ENCODE measurements around the gene RSPH6A. TPM values are rescaled to one million over a fixed set of nuclear protein-coding genes. Genes with fewer than 3 reads are reported as not detected.

Gene RSPH6A
- total RNA-seq, 2 experiments from 2014 or later = 0.17 to 0.25 TPM

GRCh38 chr19:45777395-45777961 lies 37.6 kb downstream of the RSPH6A start:
- no peak for ATAC-seq (ENCODE audit: poor library complexity)
- Histone ChIP-seq H3K27me3 (ENCODE audit: control insufficient read depth in 1 of 2, insufficient read depth in 2 of 2, low read length in 2 of 2) (peaks cover 22 to 32% of the 10 kb centered on the region in 2 experiments), H3K27ac (ENCODE audit: low read depth in 1 of 2, low read length in 2 of 2) (no peak overlapping the region), H3K36me3 (ENCODE audit: insufficient read depth, low read length) (peaks cover 13% of the 10 kb centered on the region), H3K9me3 (ENCODE audit: control insufficient read depth in 1 of 2, insufficient read depth in 1 of 2, low read length in 2 of 2) (peaks cover 0 to 14% of the 10 kb centered on the region in 2 experiments), H3K4me3 (ENCODE audit: low read length) (no peak overlapping the region), H3K4me1 (ENCODE audit: insufficient read depth, low read length) (peaks cover 24% of the 10 kb centered on the region)
- POLR2A ChIA-PET = no interaction called here
- H3K27ac Mint-ChIP-seq = no peak overlapping the region
- TF ChIP-seq CTCF (IDR thresholded peaks at IDR 0.05) = no peak
- intact Hi-C loops (cut with DNase I, micrococcal nuclease) = loop anchor here in 1 of 2 experiments (10.0 kb wide), 1 partner anchor 237 kb away; no protein-coding TSS in a partner anchor
- H3K4me1 Mint-ChIP-seq (ENCODE audit: low read depth) = peaks cover 23% of the 10 kb centered on the region
- DNase-seq = no peak
- peaks cover 16% of the 10 kb centered on the region for H3K36me3 Mint-ChIP-seq (ENCODE audit: low read depth)
- CTCF ChIA-PET = no interaction called here
- peaks cover 21% of the 10 kb centered on the region for H3K27me3 Mint-ChIP-seq
- no peaks in the 10 kb centered on the region for H3K9me3 Mint-ChIP-seq
- H3K4me3 Mint-ChIP-seq = no peak overlapping the region

DNA sequence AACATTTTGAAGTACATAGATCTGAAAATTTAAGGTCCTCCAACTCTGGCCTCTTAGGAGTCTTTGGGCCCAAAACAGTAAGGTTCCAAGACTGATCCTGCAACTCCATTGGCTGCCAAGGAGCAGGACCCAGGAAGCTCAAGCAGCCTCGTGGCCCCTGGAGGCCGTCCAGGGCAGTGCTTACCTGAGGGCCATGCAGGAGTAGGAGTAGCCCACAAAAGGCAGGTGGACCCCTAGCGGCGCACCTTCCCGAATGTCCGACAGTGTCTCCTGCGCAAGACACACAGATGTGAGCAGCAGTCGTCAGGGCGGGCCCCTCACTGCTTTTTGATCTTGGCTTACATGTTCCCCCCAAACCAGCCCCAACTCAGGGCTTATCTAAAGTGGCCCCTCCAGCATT lies 40.3 kb downstream of the RSPH6A start:
- Mint-ChIP-seq H3K9me3 (no peaks in the 10 kb centered on the region), H3K27me3 (peaks cover 9% of the 10 kb centered on the region), H3K36me3 (ENCODE audit: low read depth) (peaks cover 17% of the 10 kb centered on the region), H3K4me1 (ENCODE audit: low read depth) (peaks cover 27% of the 10 kb centered on the region), H3K4me3 (no peak overlapping the region), H3K27ac (no peak overlapping the region)
- Histone ChIP-seq H3K36me3 (ENCODE audit: insufficient read depth, low read length) (peaks cover 13% of the 10 kb centered on the region), H3K4me1 (ENCODE audit: insufficient read depth, low read length) (peaks cover 30% of the 10 kb centered on the region), H3K27me3 (ENCODE audit: control insufficient read depth in 1 of 2, insufficient read depth in 2 of 2, low read length in 2 of 2) (peaks cover 2 to 13% of the 10 kb centered on the region in 2 experiments), H3K4me3 (ENCODE audit: low read length) (no peak overlapping the region), H3K27ac (ENCODE audit: low read depth in 1 of 2, low read length in 2 of 2) (no peak overlapping the region), H3K9me3 (ENCODE audit: control insufficient read depth in 1 of 2, insufficient read depth in 1 of 2, low read length in 2 of 2) (peaks cover 0 to 7% of the 10 kb centered on the region in 2 experiments)
- CTCF ChIA-PET = interaction anchor here (2.0 to 7.2 kb wide), 2 partner anchors 23 to 43 kb away, joined by 8 to 172 read pairs; no protein-coding TSS in a partner anchor
- no peak for ATAC-seq (ENCODE audit: poor library complexity)
- POLR2A ChIA-PET = no interaction called here
- no peak for DNase-seq
- intact Hi-C loops (cut with DNase I, micrococcal nuclease) = loop anchor here (5.0 to 10.0 kb wide), 2 partner anchors 240 to 243 kb away; no protein-coding TSS in a partner anchor
- TF ChIP-seq CTCF (IDR thresholded peaks at IDR 0.05) = no peak

- ChIA-PET POLR2A (interaction anchor here (0.9 to 2.1 kb wide), 4 partner anchors 15 to 26 kb away, joined by 3 to 13 read pairs (median 4); partner anchors contain the start of gene DMWD), CTCF (interaction anchor here (0.7 to 7.2 kb wide), 5 partner anchors 17 to 44 kb away, joined by 3 to 172 read pairs (median 5); partner anchors contain the start of gene DMWD)
- no peak for DNase-seq
- peaks cover 0 to 8% of the 10 kb centered on the region in 2 experiments for H3K27me3 ChIP-seq (ENCODE audit: control insufficient read depth in 1 of 2, insufficient read depth in 2 of 2, low read length in 2 of 2)
- Mint-ChIP-seq H3K27ac (no peak overlapping the region), H3K27me3 (no peaks in the 10 kb centered on the region), H3K36me3 (ENCODE audit: low read depth) (peaks cover 11% of the 10 kb centered on the region), H3K4me3 (no peak overlapping the region), H3K9me3 (no peaks in the 10 kb centered on the region), H3K4me1 (ENCODE audit: low read depth) (peaks cover 25% of the 10 kb centered on the region)
- H3K36me3 ChIP-seq (ENCODE audit: insufficient read depth, low read length) = peaks cover 13% of the 10 kb centered on the region
- TF ChIP-seq CTCF (IDR thresholded peaks at IDR 0.05) = no peak
- no peak for ATAC-seq (ENCODE audit: poor library complexity)
- no peaks in the 10 kb centered on the region for H3K9me3 ChIP-seq (ENCODE audit: control insufficient read depth in 1 of 2, insufficient read depth in 1 of 2, low read length in 2 of 2)
- H3K27ac ChIP-seq (ENCODE audit: low read depth in 1 of 2, low read length in 2 of 2) = no peak overlapping the region
- H3K4me3 ChIP-seq (ENCODE audit: low read length) = no peak overlapping the region
- H3K4me1 ChIP-seq (ENCODE audit: insufficient read depth, low read length) = peaks cover 26% of the 10 kb centered on the region
- intact Hi-C loops (cut with DNase I, micrococcal nuclease) = loop anchor here (5.0 to 10.0 kb wide), 2 partner anchors 241 to 244 kb away; no protein-coding TSS in a partner anchor
Observed at GRCh38 chr19:45773384-45773783, 41.7 kb downstream of the RSPH6A start.

All from CD4-positive, alpha-beta T cell (primary cell).